HEK293 (cell line): ENCODE data around the gene CFAP57.

ENCODE experiments used
- BCL11A ChIP-seq: fragments of 450-650 bp; formaldehyde crosslinking; IDR thresholded peaks from 2 replicates; pipeline ENCODE4 v1.5.1; 2016; ENCODE audit warnings: low read depth, missing biosample characterization, missing genetic modification characterization
- CTCF ChIP-seq: fragments of 450-650 bp; formaldehyde crosslinking; IDR thresholded peaks from 2 replicates; pipeline ENCODE4 v1.5.1; 2016; ENCODE audit warnings: missing biosample characterization, missing genetic modification characterization
- PRDM1 ChIP-seq: fragments of 450-650 bp; formaldehyde crosslinking; IDR thresholded peaks from 2 replicates; pipeline ENCODE4; 2016; ENCODE audit warnings: missing biosample characterization, missing genetic modification characterization
- ZEB2 ChIP-seq: fragments of 450-650 bp; formaldehyde crosslinking; IDR thresholded peaks from 2 replicates; pipeline ENCODE4 v1.5.1; 2016; ENCODE audit warnings: missing biosample characterization, missing genetic modification characterization
- ZFHX2 ChIP-seq: fragments of 450-650 bp; formaldehyde crosslinking; conservative IDR thresholded peaks from 2 replicates; pipeline ENCODE4 v1.5.1; 2016; ENCODE audit warnings: missing biosample characterization, missing genetic modification characterization
- ZNF121 ChIP-seq: fragments of 450-650 bp; formaldehyde crosslinking; IDR thresholded peaks from 2 replicates; pipeline ENCODE4 v1.5.1; 2016; ENCODE audit warnings: missing biosample characterization, missing genetic modification characterization
- ZNF248 ChIP-seq: fragments of 450-650 bp; formaldehyde crosslinking; IDR thresholded peaks from 2 replicates; pipeline ENCODE4 v1.5.1; 2017; ENCODE audit warnings: missing biosample characterization, missing genetic modification characterization
- ZNF596 ChIP-seq: fragments of 450-650 bp; IDR thresholded peaks from 2 replicates; pipeline ENCODE4 v1.5.0; 2018; ENCODE audit warnings: missing biosample characterization, mild to moderate bottlenecking, missing genetic modification characterization, moderate library complexity
- ZNF629 ChIP-seq: fragments of 450-650 bp; formaldehyde crosslinking; IDR thresholded peaks from 2 replicates; pipeline ENCODE4 v1.5.1; 2017; ENCODE audit warnings: missing biosample characterization, missing genetic modification characterization
- ZNF670 ChIP-seq: fragments of 450-650 bp; formaldehyde crosslinking; IDR thresholded peaks from 2 replicates; pipeline ENCODE4 v1.5.1; 2016; ENCODE audit warnings: missing biosample characterization, missing genetic modification characterization, low read depth
- ZNF747 ChIP-seq: fragments of 450-650 bp; formaldehyde crosslinking; IDR thresholded peaks from 2 replicates; pipeline ENCODE4 v1.5.1; 2016; ENCODE audit warnings: missing biosample characterization, missing genetic modification characterization
- ZNF76 ChIP-seq: fragments of 450-650 bp; formaldehyde crosslinking; IDR thresholded peaks from 2 replicates; pipeline ENCODE4; 2016; ENCODE audit warnings: low read depth, missing biosample characterization, missing genetic modification characterization, borderline replicate concordance
- TF ChIP-seq, protein P1 (sequence below): fragments of 450-650 bp; formaldehyde crosslinking; IDR thresholded peaks from 2 replicates; pipeline ENCODE4 v1.5.1; 2017; ENCODE audit warnings: missing biosample characterization, missing genetic modification characterization
- TF ChIP-seq, protein P2 (sequence below): fragments of 450-650 bp; formaldehyde crosslinking; IDR thresholded peaks from 2 replicates; pipeline ENCODE4 v1.5.1; 2016; ENCODE audit warnings: missing biosample characterization, missing genetic modification characterization, borderline replicate concordance

GRCh38 chr1:43270421-43271095 lies 98.4 kb downstream of the CFAP57 start:
- TF ChIP-seq CTCF (no peak), ZNF121 (tag by site-specific recombination) (no peak), ZNF670 (no peak), BCL11A (tag by site-specific recombination) (no peak), ZNF596 (tag by site-specific recombination) (no peak), PRDM1 (no peak), ZFHX2 (no peak), ZEB2 (no peak), ZNF747 (tag by site-specific recombination) (no peak), ZNF629 (tag by site-specific recombination) (no peak), ZNF76 (tag by site-specific recombination) (no peak), ZNF248 (tag by site-specific recombination) (no peak)
- TF ChIP-seq, protein P1, sequence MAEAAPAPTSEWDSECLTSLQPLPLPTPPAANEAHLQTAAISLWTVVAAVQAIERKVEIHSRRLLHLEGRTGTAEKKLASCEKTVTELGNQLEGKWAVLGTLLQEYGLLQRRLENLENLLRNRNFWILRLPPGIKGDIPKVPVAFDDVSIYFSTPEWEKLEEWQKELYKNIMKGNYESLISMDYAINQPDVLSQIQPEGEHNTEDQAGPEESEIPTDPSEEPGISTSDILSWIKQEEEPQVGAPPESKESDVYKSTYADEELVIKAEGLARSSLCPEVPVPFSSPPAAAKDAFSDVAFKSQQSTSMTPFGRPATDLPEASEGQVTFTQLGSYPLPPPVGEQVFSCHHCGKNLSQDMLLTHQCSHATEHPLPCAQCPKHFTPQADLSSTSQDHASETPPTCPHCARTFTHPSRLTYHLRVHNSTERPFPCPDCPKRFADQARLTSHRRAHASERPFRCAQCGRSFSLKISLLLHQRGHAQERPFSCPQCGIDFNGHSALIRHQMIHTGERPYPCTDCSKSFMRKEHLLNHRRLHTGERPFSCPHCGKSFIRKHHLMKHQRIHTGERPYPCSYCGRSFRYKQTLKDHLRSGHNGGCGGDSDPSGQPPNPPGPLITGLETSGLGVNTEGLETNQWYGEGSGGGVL = no peak
- TF ChIP-seq, protein P2, sequence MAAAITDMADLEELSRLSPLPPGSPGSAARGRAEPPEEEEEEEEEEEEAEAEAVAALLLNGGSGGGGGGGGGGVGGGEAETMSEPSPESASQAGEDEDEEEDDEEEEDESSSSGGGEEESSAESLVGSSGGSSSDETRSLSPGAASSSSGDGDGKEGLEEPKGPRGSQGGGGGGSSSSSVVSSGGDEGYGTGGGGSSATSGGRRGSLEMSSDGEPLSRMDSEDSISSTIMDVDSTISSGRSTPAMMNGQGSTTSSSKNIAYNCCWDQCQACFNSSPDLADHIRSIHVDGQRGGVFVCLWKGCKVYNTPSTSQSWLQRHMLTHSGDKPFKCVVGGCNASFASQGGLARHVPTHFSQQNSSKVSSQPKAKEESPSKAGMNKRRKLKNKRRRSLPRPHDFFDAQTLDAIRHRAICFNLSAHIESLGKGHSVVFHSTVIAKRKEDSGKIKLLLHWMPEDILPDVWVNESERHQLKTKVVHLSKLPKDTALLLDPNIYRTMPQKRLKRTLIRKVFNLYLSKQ = no peak
